Measurements from ENCODE around the gene FIZ1.

- TF ChIP-seq CTCF (IDR thresholded peaks at IDR 0.05) (no peak), POLR2A (IDR thresholded peaks at IDR 0.05) (no peak)
Measured at GRCh38 chr19:55603115-55603514, 3.8 kb upstream of the FIZ1 start.
